GM18520 (cell line): ENCODE data around the gene MFAP3.

Experiments
- ATAC-seq: cut with Tn5 transposase; IDR thresholded peaks from one replicate; pipeline ENCODE4 v1.9.1; 2021; ENCODE audit not compliant: unreplicated experiment

MFAP3 gene

GRCh38 chr5:154090656-154091055 is 51.9 kb downstream of the MFAP3 start:
- no peak for ATAC-seq

GRCh38 chr5:154092356-154093141 is 53.8 kb downstream of the MFAP3 start:
- ATAC-seq, result no peak

- ATAC-seq, result no peak
Measured at GRCh38 chr5:154093142-154093532, 54.4 kb downstream of the MFAP3 start.

GRCh38 chr5:154095904-154096303 is 57.1 kb downstream of the MFAP3 start:
- ATAC-seq, result no peak

- no peak for ATAC-seq
Measured at GRCh38 chr5:154097031-154097430, 58.3 kb downstream of the MFAP3 start.

GRCh38 chr5:154098465-154098864 is 59.7 kb downstream of the MFAP3 start:
- ATAC-seq, result no peak

- no peak for ATAC-seq
Measured at GRCh38 chr5:154101184-154101583, 62.4 kb downstream of the MFAP3 start.

- no peak for ATAC-seq
Measured at GRCh38 chr5:154103233-154103632, 64.5 kb downstream of the MFAP3 start.
